NCI-H82 (cell line): ENCODE data around the gene TOM1.

Source experiments
- DNase-seq: peaks from one replicate; lab custom pipeline; 2025; lab: John Stamatoyannopoulos, UW

The TOM1 gene

GRCh38 chr22:35299673-35300499 lies at the start of gene TOM1:
TOM1 (plus strand) TSS chr22:35299894; CDS start chr22:35299929, 35 bp downstream.
- peak; percentile 98 for DNase-seq

GRCh38 chr22:35250156-35250555 lies 49.5 kb upstream of the TOM1 start:
- no peak for DNase-seq

GRCh38 chr22:35253946-35254345 lies 45.7 kb upstream of the TOM1 start:
- DNase-seq: no peak

- DNase-seq: no peak
These were observed 42.7 kb upstream of the TOM1 start for GRCh38 chr22:35257002-35257320.

GRCh38 chr22:35257321-35258190 lies 42.1 kb upstream of the TOM1 start, which contains the start of gene HMGXB4:
HMGXB4 (plus strand) TSS chr22:35257493; CDS start chr22:35262391, 4,898 bp downstream.
- DNase-seq: peak; percentile 92

DNA sequence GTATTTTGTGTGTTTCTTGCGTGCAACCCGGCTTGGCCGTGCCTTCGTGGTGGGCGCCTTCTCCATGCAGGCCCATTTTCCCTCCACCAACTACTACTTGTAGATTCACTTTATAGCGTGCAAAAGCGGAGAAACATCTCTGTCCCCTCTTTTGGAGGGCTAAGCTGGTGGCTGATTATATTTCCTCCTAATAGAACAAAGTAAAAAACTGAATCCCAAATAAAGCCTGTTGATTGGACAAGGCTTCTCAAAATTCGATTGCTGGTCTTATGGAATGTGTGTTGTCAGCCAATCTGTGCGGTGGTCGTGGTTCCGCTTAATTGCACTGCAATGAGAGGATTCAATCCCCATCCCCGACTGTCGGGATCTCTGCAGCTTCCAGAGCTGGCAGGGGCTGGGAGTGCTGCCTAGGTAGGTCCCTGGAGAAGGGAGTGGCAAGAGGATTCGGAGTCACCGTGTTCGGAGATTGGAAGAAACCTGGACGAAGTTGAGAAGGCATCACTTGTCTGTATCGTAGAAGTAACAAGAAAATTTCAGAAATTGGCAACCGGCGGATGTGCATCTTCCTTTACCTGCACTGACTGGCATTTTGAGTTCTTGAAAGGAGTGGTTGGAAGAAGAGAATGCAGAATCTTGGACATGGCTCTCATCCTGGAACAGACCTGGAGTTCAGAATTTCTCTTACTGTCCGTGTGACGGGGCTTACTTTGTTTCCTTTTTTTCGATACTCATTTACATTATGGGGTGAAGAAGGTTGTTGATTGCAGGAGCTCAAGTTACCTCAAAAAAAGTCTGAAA lies 41.3 kb upstream of the TOM1 start:
- peak; percentile 70 for DNase-seq

GRCh38 chr22:35264986-35265385 lies 34.7 kb upstream of the TOM1 start:
- no peak for DNase-seq

DNA sequence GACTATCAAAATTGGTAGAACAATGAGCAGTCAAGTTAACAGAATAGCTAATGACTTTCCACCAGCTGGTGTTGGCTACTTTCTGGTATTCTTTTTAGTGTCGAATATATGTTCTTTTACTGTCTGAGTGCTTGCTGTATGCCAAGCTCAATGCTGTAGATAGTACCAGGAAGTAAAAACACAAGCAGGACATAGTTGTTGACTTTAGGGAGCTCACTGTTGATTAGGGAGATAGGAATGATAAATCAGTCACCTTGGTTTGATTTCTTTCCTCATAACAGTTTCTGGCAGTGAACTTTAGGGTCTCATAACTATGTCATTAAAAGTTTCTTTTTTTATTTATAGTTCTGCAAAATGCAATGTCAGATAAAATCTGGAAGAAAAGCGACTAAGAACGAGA lies 33.4 kb upstream of the TOM1 start:
- no peak for DNase-seq

DNA sequence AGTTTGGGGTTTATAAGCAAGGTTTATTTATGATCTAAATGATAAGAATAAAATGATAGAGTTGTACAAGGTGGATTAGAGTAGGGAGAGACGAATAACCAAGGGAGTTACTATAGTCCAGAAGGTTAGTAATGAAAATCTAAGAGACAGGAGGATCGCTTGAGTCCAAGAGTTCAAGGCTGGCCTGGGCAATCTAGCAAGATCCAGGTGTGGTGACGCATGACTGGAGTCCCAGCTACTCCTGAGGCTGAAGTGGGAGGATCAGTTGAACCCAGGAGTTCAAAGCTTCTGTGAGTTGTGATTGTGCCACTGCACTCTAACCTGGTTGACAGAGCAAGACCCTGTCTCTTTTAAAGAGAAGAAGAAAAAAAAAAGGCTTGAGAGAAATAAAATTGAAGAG lies 30.1 kb upstream of the TOM1 start:
- no peak for DNase-seq

DNA sequence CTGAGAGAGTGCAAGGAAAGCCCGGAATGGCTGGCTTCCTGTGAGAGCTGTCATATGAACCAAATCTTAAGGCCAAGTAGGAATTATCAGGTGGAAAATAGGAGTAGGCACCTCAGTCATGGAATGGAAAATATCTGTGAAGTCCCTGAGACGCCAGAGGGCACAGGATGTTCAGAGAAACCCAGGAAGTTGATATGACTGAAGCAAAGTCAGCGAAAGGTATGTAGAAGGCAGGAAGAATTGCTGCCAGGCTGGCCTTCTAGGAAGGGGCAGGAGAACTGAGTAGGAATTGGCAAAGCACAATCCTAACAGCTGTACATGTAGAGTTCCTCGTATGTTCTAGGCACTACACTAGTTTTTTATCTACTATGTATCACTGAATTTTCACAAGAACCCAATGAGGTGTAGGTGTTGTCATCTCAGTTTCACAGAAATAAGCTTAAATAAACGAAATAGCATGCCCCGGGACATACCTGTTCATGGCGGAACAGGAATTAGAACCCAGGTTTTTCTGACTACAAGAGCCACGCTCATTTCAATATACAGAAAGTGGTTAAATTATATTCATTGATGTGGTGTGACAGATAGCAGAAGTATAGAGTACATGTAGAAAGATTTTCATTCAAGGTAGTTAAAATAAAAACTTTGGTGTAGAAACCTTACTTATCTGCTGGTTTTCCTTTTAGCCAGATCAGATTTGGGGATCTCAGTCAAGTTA lies 25.4 kb upstream of the TOM1 start:
- DNase-seq: no peak

GRCh38 chr22:35275580-35275979 lies 24.1 kb upstream of the TOM1 start:
- no peak for DNase-seq

DNA sequence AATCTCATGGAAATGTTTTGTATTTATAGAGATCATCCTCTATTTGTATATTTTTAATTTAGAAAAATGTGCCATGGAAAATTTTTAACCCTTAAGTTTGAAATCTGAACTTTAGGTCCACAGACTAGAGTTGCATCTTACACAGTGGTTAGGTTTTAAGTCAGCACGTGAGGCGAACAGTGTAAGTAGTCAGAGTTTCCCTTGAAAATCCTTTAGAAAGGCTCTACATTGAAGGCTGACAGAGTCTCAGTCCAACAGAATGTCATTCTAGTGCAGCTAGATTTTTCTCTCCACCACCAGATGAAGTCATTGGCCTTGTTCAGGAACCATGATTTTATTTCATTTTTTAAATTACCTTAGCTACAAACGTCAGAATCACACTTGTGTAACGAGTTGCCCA lies 23.7 kb upstream of the TOM1 start:
- no peak for DNase-seq

- no peak for DNase-seq
These were observed 11.6 kb upstream of the TOM1 start for GRCh38 chr22:35288116-35288515.

DNA sequence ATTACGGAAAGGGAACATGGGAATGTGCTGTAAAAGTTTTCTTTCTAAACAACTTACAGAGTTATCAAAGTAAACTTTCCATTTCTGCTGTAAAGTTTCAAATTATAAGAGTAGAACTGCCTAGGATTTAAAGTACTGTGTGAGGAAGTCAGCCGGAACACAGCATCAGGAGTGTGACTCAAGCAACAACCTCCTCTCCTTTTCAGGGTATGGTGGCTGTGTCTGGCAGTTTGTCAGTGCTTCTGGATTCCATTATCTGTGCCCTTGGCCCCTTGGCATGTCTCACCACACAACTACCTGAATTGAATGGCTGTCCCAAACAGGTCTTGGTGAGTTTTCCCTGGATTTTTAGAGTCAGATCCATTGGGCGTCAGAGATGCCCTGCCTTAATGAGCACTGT lies 6.9 kb upstream of the TOM1 start:
- DNase-seq: no peak

- no peak for DNase-seq
These were observed 3.6 kb upstream of the TOM1 start for GRCh38 chr22:35296051-35296450.

- no peak for DNase-seq
These were observed 449 bp upstream of the TOM1 start for GRCh38 chr22:35299217-35299672.

DNA sequence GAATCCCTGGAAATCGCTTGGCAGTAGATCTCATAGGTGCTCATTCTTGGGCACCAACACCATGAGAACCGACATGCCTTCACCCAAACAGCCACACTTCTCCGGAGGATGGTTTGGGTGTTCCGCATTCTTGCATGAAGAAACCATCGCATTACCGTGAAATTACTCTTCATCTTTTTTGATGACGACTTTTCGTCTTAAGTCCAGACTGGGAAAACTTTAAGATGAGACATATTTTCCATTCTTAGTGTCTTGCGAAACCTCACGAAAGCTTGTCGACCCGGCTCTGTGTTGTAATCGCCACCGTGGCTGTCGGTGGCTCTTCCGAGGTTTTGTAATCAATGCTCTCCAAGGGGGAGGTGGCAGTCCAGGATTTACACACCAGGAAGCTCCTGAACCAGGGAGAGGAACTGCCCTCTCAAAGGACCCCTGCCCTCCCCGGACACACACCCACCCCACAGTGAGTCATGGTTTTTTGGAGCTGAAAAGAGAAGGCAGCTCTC lies 1.7 kb downstream of the TOM1 start:
- no peak for DNase-seq

- no peak for DNase-seq
These were observed 3.4 kb downstream of the TOM1 start for GRCh38 chr22:35303029-35303624.

GRCh38 chr22:35305525-35306070 lies 5.9 kb downstream of the TOM1 start:
- no peak for DNase-seq

GRCh38 chr22:35306350-35306967 lies 6.8 kb downstream of the TOM1 start:
- DNase-seq: no peak
